ENCODE measurements around the gene COX20.

COX20 gene

DNA sequence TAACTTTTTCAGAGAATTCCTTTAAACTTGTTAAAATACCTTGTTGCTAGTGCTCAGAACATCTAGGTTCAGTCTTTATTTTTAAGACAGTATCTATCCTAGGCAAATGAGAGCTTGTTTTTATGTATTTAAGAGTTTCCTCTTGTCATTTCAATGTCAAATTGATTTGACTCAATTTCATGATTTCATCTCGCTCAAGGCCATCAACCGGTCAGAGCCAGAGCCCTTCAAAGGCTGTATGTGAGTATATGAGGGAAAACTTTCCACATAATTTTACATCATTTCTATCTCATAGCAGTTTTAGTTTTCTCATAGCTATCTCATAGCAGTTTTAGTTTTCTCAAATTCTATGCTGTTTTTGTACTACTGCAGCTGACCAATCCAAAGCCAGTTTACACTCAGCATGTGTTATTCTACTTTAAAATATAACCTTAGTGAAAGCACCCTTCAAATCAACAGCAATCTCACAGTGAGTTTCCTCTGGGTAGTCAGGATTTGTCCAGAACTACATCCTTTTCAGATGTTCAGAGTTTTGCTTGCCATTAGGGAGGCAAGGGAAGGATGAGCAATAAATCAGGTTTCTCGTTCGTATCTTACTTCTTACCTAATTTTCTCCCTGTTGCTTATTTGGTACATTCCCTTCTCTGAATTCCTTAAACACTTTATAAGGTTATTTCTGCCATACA lies 16.2 kb downstream of the COX20 start:
- H3K4me3 ChIP-seq (ENCODE audit: low read depth, low read length): no peak overlapping the region
- TF ChIP-seq CTCF (IDR thresholded peaks at IDR 0.05; ENCODE audit: control insufficient read depth, extremely low read depth, insufficient read depth): no peak
- DNase-seq (ENCODE audit: low read depth): no peak

DNA sequence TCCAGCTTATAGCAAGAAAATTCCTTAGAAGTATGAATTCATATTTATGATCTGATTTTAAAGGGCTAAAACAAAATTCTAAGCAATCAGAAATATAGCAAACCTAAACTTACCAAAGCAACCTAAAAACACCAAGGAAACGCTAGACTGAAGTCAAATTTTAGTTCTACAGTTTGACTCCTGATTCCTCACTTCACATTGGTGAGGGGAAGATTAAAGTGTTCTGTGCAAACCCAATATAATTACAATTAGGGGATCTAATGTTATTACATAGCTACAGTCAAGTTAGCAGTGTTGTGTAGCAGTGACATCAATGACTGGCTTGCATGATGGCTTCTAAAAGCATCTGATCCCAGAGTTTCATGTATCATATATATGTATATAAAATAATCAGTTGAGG lies 17.2 kb downstream of the COX20 start:
- no peak for TF ChIP-seq CTCF (IDR thresholded peaks at IDR 0.05; ENCODE audit: control insufficient read depth, extremely low read depth, insufficient read depth)
- DNase-seq (ENCODE audit: low read depth): no peak
- no peak overlapping the region for H3K4me3 ChIP-seq (ENCODE audit: low read depth, low read length)

DNA sequence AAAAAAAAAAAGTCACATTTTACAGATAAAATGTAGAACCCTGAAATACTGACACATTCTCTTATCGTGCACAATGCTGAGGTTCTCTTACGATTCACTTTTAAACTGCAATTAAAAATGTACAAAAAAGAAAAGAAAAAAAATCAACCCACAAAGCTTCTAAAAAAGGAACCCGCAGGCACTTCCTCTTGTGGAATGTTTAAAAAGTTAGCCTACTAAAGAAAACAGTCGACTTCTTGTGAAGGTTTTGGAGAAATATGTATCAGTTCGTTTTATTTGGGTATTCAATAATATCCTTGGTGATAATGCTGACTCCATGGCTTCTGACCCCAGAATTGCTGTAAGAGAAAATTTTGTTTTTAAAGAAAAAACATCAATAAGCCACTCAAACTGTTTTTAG lies 18.7 kb downstream of the COX20 start:
- DNase-seq (ENCODE audit: low read depth): no peak
- no peak for TF ChIP-seq CTCF (IDR thresholded peaks at IDR 0.05; ENCODE audit: control insufficient read depth, extremely low read depth, insufficient read depth)
- no peak overlapping the region for H3K4me3 ChIP-seq (ENCODE audit: low read depth, low read length)

GRCh38 chr1:244854865-244855578 lies 19.6 kb downstream of the COX20 start:
- no peak for DNase-seq (ENCODE audit: low read depth)
- no peak for TF ChIP-seq CTCF (IDR thresholded peaks at IDR 0.05; ENCODE audit: control insufficient read depth, extremely low read depth, insufficient read depth)
- no peak overlapping the region for H3K4me3 ChIP-seq (ENCODE audit: low read depth, low read length)

DNA sequence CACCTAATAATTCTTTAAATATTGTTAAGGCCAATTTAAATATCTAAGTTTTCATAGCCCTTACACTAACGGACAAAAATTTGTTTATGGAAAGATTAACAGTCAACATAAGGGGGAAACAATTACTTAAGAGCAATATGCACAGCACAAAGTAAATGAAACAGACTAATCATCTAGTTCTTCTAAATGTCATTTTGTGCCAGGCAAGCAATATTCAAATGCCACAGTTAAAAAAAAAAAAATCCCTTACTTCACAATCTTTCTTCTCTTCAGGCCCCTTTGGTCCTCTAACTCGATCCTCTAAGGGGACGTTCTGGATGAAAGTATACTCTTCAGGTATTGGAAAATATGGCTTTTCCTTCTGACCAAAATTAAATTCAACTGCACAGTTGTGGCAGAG lies 22.3 kb downstream of the COX20 start:
- no peak overlapping the region for H3K4me3 ChIP-seq (ENCODE audit: low read depth, low read length)
- DNase-seq (ENCODE audit: low read depth): no peak
- no peak for TF ChIP-seq CTCF (IDR thresholded peaks at IDR 0.05; ENCODE audit: control insufficient read depth, extremely low read depth, insufficient read depth)

GRCh38 chr1:244858357-244858756 lies 22.9 kb downstream of the COX20 start:
- no peak for TF ChIP-seq CTCF (IDR thresholded peaks at IDR 0.05; ENCODE audit: control insufficient read depth, extremely low read depth, insufficient read depth)
- no peak for DNase-seq (ENCODE audit: low read depth)
- no peak overlapping the region for H3K4me3 ChIP-seq (ENCODE audit: low read depth, low read length)
